Neural progenitor cell (in vitro differentiated cells): ENCODE data around the gene FGFR3.

Experiments used
- EZH2 ChIP-seq: fragments of 200-600 bp; sonication (generic); IDR thresholded peaks from 2 replicates; pipeline ENCODE4 v1.6.1; 2017; ENCODE audit warnings: antibody characterized with exemption, mild to moderate bottlenecking, moderate library complexity
- EZH2phosphoT487 ChIP-seq: fragments of 200-600 bp; sonication (generic); IDR thresholded peaks from 2 replicates; pipeline ENCODE4 v1.6.1; 2017; ENCODE audit warnings: antibody characterized with exemption
- TF ChIP-seq, protein P1 (sequence below): fragments of 200-600 bp; sonication (generic); IDR thresholded peaks from 2 replicates; pipeline ENCODE4 v1.5.1; 2017; ENCODE audit warnings: antibody characterized with exemption, mild to moderate bottlenecking

- TF ChIP-seq EZH2 (no peak), EZH2phosphoT487 (no peak)
- TF ChIP-seq, protein P1, sequence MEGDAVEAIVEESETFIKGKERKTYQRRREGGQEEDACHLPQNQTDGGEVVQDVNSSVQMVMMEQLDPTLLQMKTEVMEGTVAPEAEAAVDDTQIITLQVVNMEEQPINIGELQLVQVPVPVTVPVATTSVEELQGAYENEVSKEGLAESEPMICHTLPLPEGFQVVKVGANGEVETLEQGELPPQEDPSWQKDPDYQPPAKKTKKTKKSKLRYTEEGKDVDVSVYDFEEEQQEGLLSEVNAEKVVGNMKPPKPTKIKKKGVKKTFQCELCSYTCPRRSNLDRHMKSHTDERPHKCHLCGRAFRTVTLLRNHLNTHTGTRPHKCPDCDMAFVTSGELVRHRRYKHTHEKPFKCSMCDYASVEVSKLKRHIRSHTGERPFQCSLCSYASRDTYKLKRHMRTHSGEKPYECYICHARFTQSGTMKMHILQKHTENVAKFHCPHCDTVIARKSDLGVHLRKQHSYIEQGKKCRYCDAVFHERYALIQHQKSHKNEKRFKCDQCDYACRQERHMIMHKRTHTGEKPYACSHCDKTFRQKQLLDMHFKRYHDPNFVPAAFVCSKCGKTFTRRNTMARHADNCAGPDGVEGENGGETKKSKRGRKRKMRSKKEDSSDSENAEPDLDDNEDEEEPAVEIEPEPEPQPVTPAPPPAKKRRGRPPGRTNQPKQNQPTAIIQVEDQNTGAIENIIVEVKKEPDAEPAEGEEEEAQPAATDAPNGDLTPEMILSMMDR: no peak
Measured at GRCh38 chr4:1771555-1772305, 21.4 kb upstream of the FGFR3 start.
